OCI-LY1 (cell line): ENCODE data around the gene MDFIC.

Experiments
- CTCF ChIP-seq: fragments of 200-600 bp; sonication (generic), shearing (Covaris generic); IDR thresholded peaks from 2 replicates; pipeline ENCODE4 v1.5.1; 2017; ENCODE audit warnings: mild to moderate bottlenecking, antibody characterized with exemption, low read length, moderate library complexity, mixed read lengths
- EZH2 ChIP-seq: fragments of 200-600 bp; sonication (generic), shearing (Covaris generic); IDR thresholded peaks from 2 replicates; pipeline ENCODE4 v1.8.0; 2017; ENCODE audit warnings: borderline replicate concordance, mixed run types, mild to moderate bottlenecking, antibody characterized with exemption, low read length, moderate library complexity, mixed read lengths

- TF ChIP-seq EZH2 (no peak), CTCF (no peak)
Measured at GRCh38 chr7:114938785-114939184, 16.9 kb downstream of the MDFIC start.
